ENCODE results near the gene GALNT15. TPM values are rescaled to one million over a fixed set of nuclear protein-coding genes. Genes with fewer than 3 reads are reported as not detected.

Gene GALNT15
- total and polyA plus RNA-seq, 2 donors (not counting 1 experiment from before 2014, with no cell fraction given), result not detected

DNA sequence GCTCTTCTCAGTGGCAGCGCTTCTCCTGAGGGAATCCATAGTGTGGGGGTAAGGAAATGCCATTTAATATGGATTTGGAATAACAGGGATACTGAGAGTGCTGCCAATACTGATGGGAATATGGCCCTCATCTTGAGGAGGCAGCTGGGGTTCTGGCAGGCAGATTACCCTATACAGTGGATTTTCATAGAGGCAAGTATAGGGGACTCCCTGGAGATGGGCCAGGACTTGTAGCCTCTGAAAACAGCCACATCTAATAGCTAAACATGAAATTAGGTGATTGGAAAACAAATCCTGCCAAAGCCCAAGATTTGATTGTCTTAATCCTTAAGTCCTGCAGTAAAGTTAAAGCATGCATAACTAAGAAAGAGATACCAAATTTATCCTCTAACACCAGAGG is 59.3 kb downstream of the GALNT15 start:
- Histone ChIP-seq H3K27me3 (replicated peaks in 1 of 4; ENCODE audit: control extremely low read depth in 1 of 4, control insufficient read depth in 3 of 4, insufficient read depth in 4 of 4, low read length in 3 of 4) (no peaks in the 10 kb centered on the region), H3K36me3 (replicated peaks in 1 of 2; ENCODE audit: control extremely low read depth in 1 of 2, control insufficient read depth in 1 of 2, extremely low read depth in 1 of 2, insufficient read depth in 2 of 2, low read length in 1 of 2) (no peaks in the 10 kb centered on the region), H3K4me1 (ENCODE audit: control insufficient read depth in 2 of 2, insufficient read depth in 2 of 2, low read length in 2 of 2) (no peaks in the 10 kb centered on the region), H3K4me2 (replicated peaks; ENCODE audit: low read depth, low read length, poor library complexity, severe bottlenecking) (no peak overlapping the region), H4K20me1 (ENCODE audit: control insufficient read depth, insufficient read depth, low read length, poor library complexity, severe bottlenecking) (no peaks in the 10 kb centered on the region), H3K4me3 (ENCODE audit: control extremely low read depth in 1 of 5, extremely low read depth in 1 of 5, insufficient read depth in 1 of 5, low read depth in 2 of 5, low read length in 4 of 5) (no peak overlapping the region), H3K27ac (ENCODE audit: low read length in 2 of 2) (no peak overlapping the region), H3K9ac (ENCODE audit: low read length) (no peak overlapping the region), H2AFZ (ENCODE audit: insufficient read depth, low read depth, low read length, poor library complexity, severe bottlenecking) (no peak overlapping the region), H3K79me2 (ENCODE audit: control insufficient read depth, insufficient read depth, low read length) (no peaks in the 10 kb centered on the region), H3K9me3 (ENCODE audit: control extremely low read depth in 1 of 3, control insufficient read depth in 2 of 3, insufficient read depth in 1 of 3, low read length in 2 of 3) (no peaks in the 10 kb centered on the region)
- DNase-seq, result no peak
- H3K9me3 Mint-ChIP-seq (ENCODE audit: insufficient read depth), result no peaks in the 10 kb centered on the region
- WGBS (ENCODE audit: insufficient coverage), result no CpG with 5 or more reads among the region's 1 CpG
- no peak overlapping the region for H3K4me3 Mint-ChIP-seq
- ChIA-PET CTCF (interaction anchor here (0.7 kb wide), 1 partner anchor 17 kb away, joined by 3 read pairs; no protein-coding TSS in a partner anchor), POLR2A (no interaction called here)
- intact Hi-C loops (cut with micrococcal nuclease), result no loop called here
- TF ChIP-seq, protein P1, sequence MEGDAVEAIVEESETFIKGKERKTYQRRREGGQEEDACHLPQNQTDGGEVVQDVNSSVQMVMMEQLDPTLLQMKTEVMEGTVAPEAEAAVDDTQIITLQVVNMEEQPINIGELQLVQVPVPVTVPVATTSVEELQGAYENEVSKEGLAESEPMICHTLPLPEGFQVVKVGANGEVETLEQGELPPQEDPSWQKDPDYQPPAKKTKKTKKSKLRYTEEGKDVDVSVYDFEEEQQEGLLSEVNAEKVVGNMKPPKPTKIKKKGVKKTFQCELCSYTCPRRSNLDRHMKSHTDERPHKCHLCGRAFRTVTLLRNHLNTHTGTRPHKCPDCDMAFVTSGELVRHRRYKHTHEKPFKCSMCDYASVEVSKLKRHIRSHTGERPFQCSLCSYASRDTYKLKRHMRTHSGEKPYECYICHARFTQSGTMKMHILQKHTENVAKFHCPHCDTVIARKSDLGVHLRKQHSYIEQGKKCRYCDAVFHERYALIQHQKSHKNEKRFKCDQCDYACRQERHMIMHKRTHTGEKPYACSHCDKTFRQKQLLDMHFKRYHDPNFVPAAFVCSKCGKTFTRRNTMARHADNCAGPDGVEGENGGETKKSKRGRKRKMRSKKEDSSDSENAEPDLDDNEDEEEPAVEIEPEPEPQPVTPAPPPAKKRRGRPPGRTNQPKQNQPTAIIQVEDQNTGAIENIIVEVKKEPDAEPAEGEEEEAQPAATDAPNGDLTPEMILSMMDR (IDR thresholded peaks at IDR 0.05), result no peak
- TF ChIP-seq EZH2 (IDR thresholded peaks at IDR 0.05; ENCODE audit: borderline replicate concordance, insufficient read depth, low read depth, low read length, poor library complexity, severe bottlenecking), result no peak
- H3K27me3 Mint-ChIP-seq, result peaks cover 19% of the 10 kb centered on the region
- no peak for ATAC-seq (ENCODE audit: low read depth)
- H3K27ac Mint-ChIP-seq, result no peak overlapping the region
- H3K4me1 Mint-ChIP-seq, result no peaks in the 10 kb centered on the region

DNA sequence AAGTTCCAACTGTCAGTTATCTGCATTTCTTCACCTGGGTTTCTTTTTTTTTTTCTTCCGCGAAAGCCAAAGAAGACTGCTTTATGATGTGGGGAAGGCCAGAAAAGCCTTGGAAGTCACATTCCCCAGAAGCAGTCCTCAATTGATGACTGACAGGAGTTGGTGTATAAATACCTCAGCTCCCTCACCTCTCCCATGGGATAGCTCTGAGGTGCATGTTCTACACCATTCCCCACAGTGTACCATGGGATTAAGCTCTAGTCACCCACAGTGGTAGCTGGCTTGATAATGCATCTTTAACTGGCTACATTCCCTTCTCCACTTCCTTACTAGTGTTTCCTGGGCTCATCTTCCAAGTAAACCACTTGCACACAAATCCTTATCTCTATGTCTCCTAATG is 59.8 kb downstream of the GALNT15 start:
- no peak overlapping the region for H3K4me2 ChIP-seq (replicated peaks; ENCODE audit: low read depth, low read length, poor library complexity, severe bottlenecking)
- Mint-ChIP-seq H3K4me3 (no peak overlapping the region), H3K9me3 (ENCODE audit: insufficient read depth) (no peaks in the 10 kb centered on the region), H3K27me3 (peaks cover 15% of the 10 kb centered on the region), H3K27ac (no peak overlapping the region), H3K4me1 (no peaks in the 10 kb centered on the region)
- intact Hi-C loops (cut with micrococcal nuclease), result no loop called here
- no peak overlapping the region for H3K27ac ChIP-seq (ENCODE audit: low read length in 2 of 2)
- no peaks in the 10 kb centered on the region for H3K36me3 ChIP-seq (replicated peaks in 1 of 2; ENCODE audit: control extremely low read depth in 1 of 2, control insufficient read depth in 1 of 2, extremely low read depth in 1 of 2, insufficient read depth in 2 of 2, low read length in 1 of 2)
- H4K20me1 ChIP-seq (ENCODE audit: control insufficient read depth, insufficient read depth, low read length, poor library complexity, severe bottlenecking), result no peaks in the 10 kb centered on the region
- no peaks in the 10 kb centered on the region for H3K27me3 ChIP-seq (replicated peaks in 1 of 4; ENCODE audit: control extremely low read depth in 1 of 4, control insufficient read depth in 3 of 4, insufficient read depth in 4 of 4, low read length in 3 of 4)
- H3K79me2 ChIP-seq (ENCODE audit: control insufficient read depth, insufficient read depth, low read length), result no peaks in the 10 kb centered on the region
- TF ChIP-seq EZH2 (IDR thresholded peaks at IDR 0.05; ENCODE audit: borderline replicate concordance, insufficient read depth, low read depth, low read length, poor library complexity, severe bottlenecking), result no peak
- no peak overlapping the region for H3K4me3 ChIP-seq (ENCODE audit: control extremely low read depth in 1 of 5, extremely low read depth in 1 of 5, insufficient read depth in 1 of 5, low read depth in 2 of 5, low read length in 4 of 5)
- DNase-seq, result no peak
- ChIA-PET POLR2A (interaction anchor here (0.7 kb wide), 1 partner anchor 19 kb away, joined by 3 read pairs; no protein-coding TSS in a partner anchor), CTCF (interaction anchor here (0.7 kb wide), 1 partner anchor 16 kb away, joined by 3 read pairs; no protein-coding TSS in a partner anchor)
- H3K9me3 ChIP-seq (ENCODE audit: control extremely low read depth in 1 of 3, control insufficient read depth in 2 of 3, insufficient read depth in 1 of 3, low read length in 2 of 3), result no peaks in the 10 kb centered on the region
- no CpG with 5 or more reads among the region's 2 CpGs for WGBS (ENCODE audit: insufficient coverage)
- no peaks in the 10 kb centered on the region for H3K4me1 ChIP-seq (ENCODE audit: control insufficient read depth in 2 of 2, insufficient read depth in 2 of 2, low read length in 2 of 2)
- no peak for ATAC-seq (ENCODE audit: low read depth)
- H3K9ac ChIP-seq (ENCODE audit: low read length), result no peak overlapping the region
- H2AFZ ChIP-seq (ENCODE audit: insufficient read depth, low read depth, low read length, poor library complexity, severe bottlenecking), result no peak overlapping the region

Data from B cell (primary cell).